ENCODE results near the gene FRG1. TPM values are rescaled to one million over a fixed set of nuclear protein-coding genes. Genes with fewer than 3 reads are reported as not detected.
A peak's percentile ranks its signal among the peaks of the same experiment; 100 is the strongest.
"Not testable (repeated sequence)": the region's sequence is repeated elsewhere in the genome, so short reads cannot be mapped to it uniquely, and the experiment has no call there.

FRG1 gene
- total RNA-seq, 2 experiments from 2014 or later, result 60.4 to 63.0 TPM

DNA sequence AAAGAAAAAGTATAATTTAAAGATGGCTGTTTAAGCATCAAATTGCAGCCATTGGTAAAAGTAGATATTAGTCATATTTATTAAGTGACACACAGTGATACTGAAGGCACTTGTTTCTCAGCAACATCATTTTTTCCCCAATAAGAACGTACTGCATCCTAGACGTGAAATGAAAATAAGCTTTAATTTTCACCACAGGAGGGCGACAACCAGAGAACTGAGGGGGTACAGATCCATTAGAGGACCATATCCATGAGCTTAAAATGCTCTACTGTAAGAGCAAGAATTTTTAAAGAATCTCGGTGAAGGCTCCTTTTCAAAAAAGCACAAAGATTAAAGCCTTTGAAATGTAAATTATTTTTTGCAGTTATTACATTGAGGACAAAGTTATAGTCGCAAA, 33.4 kb downstream of the FRG1 start:
- Mint-ChIP-seq H3K9me3 (no peaks in the 10 kb centered on the region), H3K27ac (no peak overlapping the region), H3K4me3 (no peak overlapping the region), H3K4me1 (peaks cover 3% of the 10 kb centered on the region), H3K36me3 (no peaks in the 10 kb centered on the region), H3K27me3 (peaks cover 6% of the 10 kb centered on the region)
- DNase-seq, result no peak

DNA sequence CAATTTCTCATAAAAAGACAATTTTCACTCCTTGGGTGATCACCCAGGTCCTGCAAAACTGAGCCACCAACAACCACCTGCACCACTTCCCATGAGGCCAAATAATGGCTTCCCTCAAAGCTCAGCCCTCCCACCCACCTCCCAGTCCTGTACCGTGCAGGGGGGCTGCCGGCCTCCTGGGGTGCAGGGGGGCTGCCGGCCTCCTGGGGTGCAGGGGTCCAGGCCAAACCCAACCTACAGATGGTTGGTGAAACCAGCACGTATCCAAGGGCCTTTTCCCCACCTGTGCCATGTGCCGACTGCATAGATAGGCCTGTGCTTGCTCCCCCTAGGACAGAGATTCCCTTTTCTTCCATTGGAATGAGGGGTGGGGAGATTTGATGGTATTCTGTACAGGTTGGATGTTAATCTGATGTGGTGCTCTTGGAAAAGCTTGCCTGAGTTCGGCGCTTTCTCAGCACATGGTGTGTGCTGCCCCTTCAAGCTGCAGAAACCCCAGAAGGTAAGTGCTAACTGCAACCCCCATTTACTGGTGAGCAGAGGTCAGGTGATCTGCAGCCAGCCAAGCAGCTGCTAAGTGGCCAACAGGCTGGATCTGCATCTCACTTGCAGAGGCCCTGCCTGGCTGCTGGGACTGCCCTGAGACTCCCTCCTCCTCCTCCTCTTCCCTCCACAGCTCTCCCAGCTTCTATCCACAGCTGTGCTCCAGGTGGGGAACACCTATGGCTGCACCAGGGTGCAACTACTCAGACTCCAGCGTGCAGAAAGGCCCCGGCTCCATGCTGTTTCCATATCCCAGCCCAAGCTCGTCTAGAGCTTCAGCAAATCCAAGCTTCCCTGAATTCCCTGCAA, 38.8 kb downstream of the FRG1 start:
- Mint-ChIP-seq H3K4me1 (no peaks in the 10 kb centered on the region), H3K4me3 (no peak overlapping the region), H3K27ac (peak overlapping the region; percentile 43), H3K9me3 (no peaks in the 10 kb centered on the region), H3K27me3 (no peaks in the 10 kb centered on the region), H3K36me3 (no peaks in the 10 kb centered on the region)
- DNase-seq, result no peak

DNA sequence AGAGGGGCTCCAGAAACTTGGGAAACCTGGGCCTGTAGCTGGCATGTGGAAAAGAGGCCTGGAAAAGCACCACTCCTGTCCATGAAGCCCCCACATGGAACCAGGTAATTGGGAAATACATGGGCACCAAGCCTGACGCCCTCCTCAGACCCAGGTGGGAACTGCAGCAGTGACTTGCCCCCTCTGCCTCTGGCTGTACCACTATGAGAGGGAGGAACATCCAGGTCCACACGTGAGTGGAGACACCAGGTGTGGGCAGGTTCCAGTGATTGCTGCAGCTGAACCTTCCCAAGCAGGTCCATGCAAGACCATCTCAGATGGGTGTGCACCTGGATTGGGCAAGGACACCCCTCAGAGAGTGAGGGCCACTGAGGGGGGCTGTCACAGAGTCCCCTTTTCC, 39.6 kb downstream of the FRG1 start:
- H3K4me1 Mint-ChIP-seq, H3K27ac Mint-ChIP-seq, H3K36me3 Mint-ChIP-seq, H3K27me3 Mint-ChIP-seq, DNase-seq, H3K9me3 Mint-ChIP-seq, H3K4me3 Mint-ChIP-seq: not testable (repeated sequence)

DNA sequence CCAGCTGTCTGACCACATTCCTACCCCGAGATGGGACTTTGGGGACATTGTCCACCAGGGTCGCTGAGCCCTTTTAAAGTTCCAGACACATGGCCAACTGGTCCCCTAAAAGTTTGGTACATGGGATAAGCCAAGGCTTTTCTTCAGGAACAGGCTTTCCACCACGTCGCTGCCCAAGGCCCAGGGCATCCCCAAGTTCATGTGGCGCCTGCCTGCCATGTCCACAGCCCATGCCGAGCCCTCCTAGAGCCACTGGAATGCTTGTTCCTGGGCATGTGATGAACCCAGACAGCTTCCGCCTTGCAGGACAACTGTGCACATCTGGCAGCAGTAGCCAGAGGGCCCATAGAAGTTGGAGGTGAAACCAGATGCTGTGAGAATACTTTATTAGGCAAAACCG, 41.3 kb downstream of the FRG1 start:
- H3K4me3 Mint-ChIP-seq, result no peak overlapping the region
- DNase-seq, result no peak
- no peaks in the 10 kb centered on the region for H3K9me3 Mint-ChIP-seq
- no peaks in the 10 kb centered on the region for H3K27me3 Mint-ChIP-seq
- no peaks in the 10 kb centered on the region for H3K4me1 Mint-ChIP-seq
- H3K27ac Mint-ChIP-seq, result no peak overlapping the region
- no peaks in the 10 kb centered on the region for H3K36me3 Mint-ChIP-seq

GRCh38 chr4:189983916-189984526, 43.3 kb downstream of the FRG1 start:
- not testable (repeated sequence) for H3K9me3 Mint-ChIP-seq, H3K4me3 Mint-ChIP-seq, DNase-seq, H3K27me3 Mint-ChIP-seq, H3K4me1 Mint-ChIP-seq, H3K27ac Mint-ChIP-seq, H3K36me3 Mint-ChIP-seq

GRCh38 chr4:189984661-189985060, 44.0 kb downstream of the FRG1 start:
- not testable (repeated sequence) for H3K4me1 Mint-ChIP-seq, H3K27me3 Mint-ChIP-seq, H3K36me3 Mint-ChIP-seq, H3K9me3 Mint-ChIP-seq, DNase-seq, H3K27ac Mint-ChIP-seq, H3K4me3 Mint-ChIP-seq

GRCh38 chr4:189985651-189986243, 45.1 kb downstream of the FRG1 start:
- H3K27ac Mint-ChIP-seq, DNase-seq, H3K9me3 Mint-ChIP-seq, H3K36me3 Mint-ChIP-seq, H3K4me1 Mint-ChIP-seq, H3K4me3 Mint-ChIP-seq, H3K27me3 Mint-ChIP-seq: not testable (repeated sequence)

GRCh38 chr4:189988877-189989431, 48.3 kb downstream of the FRG1 start:
- H3K4me3 Mint-ChIP-seq, result no peak overlapping the region
- H3K4me1 Mint-ChIP-seq, result peaks cover 1% of the 10 kb centered on the region
- no peaks in the 10 kb centered on the region for H3K36me3 Mint-ChIP-seq
- DNase-seq, result no peak
- peaks cover 4% of the 10 kb centered on the region for H3K27me3 Mint-ChIP-seq
- no peak overlapping the region for H3K27ac Mint-ChIP-seq
- H3K9me3 Mint-ChIP-seq, result no peaks in the 10 kb centered on the region

GRCh38 chr4:189989941-189990340, 49.3 kb downstream of the FRG1 start:
- not testable (repeated sequence) for H3K4me1 Mint-ChIP-seq, H3K9me3 Mint-ChIP-seq, H3K27me3 Mint-ChIP-seq, H3K4me3 Mint-ChIP-seq, H3K36me3 Mint-ChIP-seq, H3K27ac Mint-ChIP-seq, DNase-seq

Other genes with a start within 250 kb of the FRG1 start
- under 1 TPM; 0.12 to 0.14 TPM for gene FRG2, start 86.4 kb downstream of the FRG1 start, total RNA-seq
- not detected for gene DBET, start 123.6 kb downstream of the FRG1 start, total RNA-seq
- not detected for gene DUX4, start 232.9 kb downstream of the FRG1 start, total RNA-seq

Data from activated naive CD8-positive, alpha-beta T cell treated with anti-CD3 and anti-CD28 coated beads for 36 hours (primary cell).